Measurements from ENCODE around the gene HPCA. TPM values are rescaled to one million over a fixed set of nuclear protein-coding genes. Genes with fewer than 3 reads are reported as not detected.

The HPCA gene
- total RNA-seq, 1 experiment from 2014 or later = 1.2 TPM

GRCh38 chr1:32889731-32890278, 3.5 kb downstream of the HPCA start:
- H3K36me3 Mint-ChIP-seq (ENCODE audit: insufficient read depth in 1 of 3, low read depth in 3 of 3) = peaks cover 0 to 5% (median 0%) of the 10 kb centered on the region in 3 experiments; a peak in 1 of 7 replicates
- no peak overlapping the region for H2BK20ac ChIP-seq (ENCODE audit: low read depth, low read length, poor library complexity, severe bottlenecking)
- no peak overlapping the region for H3K4me2 ChIP-seq (ENCODE audit: insufficient read depth, insufficient read length, low read length)
- H3K79me2 ChIP-seq (ENCODE audit: insufficient read depth, low read length) = no peaks in the 10 kb centered on the region
- H4K5ac ChIP-seq (ENCODE audit: insufficient read length, low read depth, low read length) = no peak overlapping the region
- H3K27ac ChIP-seq (ENCODE audit: insufficient read length, low read depth, low read length) = no peak overlapping the region
- H3K56ac ChIP-seq (ENCODE audit: insufficient read length, low read depth, low read length) = no peak overlapping the region
- H3K14ac ChIP-seq (ENCODE audit: insufficient read depth, low read length) = no peak overlapping the region
- no peak overlapping the region for H3K9ac ChIP-seq (ENCODE audit: extremely low read depth, insufficient read length, low read length)
- no peak for DNase-seq
- peaks cover 75% of the 10 kb centered on the region for H3K27me3 Mint-ChIP-seq (ENCODE audit: low read depth)
- no peak overlapping the region for H2BK120ac ChIP-seq (ENCODE audit: low read depth, low read length, poor library complexity, severe bottlenecking)
- H3K9me3 ChIP-seq (ENCODE audit: control insufficient read depth, low read depth, low read length) = no peaks in the 10 kb centered on the region
- H2BK12ac ChIP-seq (ENCODE audit: insufficient read length, low read depth, low read length) = no peak overlapping the region
- WGBS (ENCODE audit: extremely low coverage, insufficient read length, low lambda C conversion rate) = no CpG with 5 or more reads among the region's 3 CpGs
- no peak overlapping the region for H3K4me3 Mint-ChIP-seq
- H3K18ac ChIP-seq (ENCODE audit: insufficient read length, low read depth, low read length) = no peak overlapping the region
- H4K20me1 ChIP-seq (ENCODE audit: control insufficient read depth, insufficient read depth, insufficient read length) = peaks cover 3% of the 10 kb centered on the region
- H3K23ac ChIP-seq (ENCODE audit: insufficient read length, low read depth, low read length) = no peak overlapping the region
- H3K4ac ChIP-seq (ENCODE audit: low read depth, low read length) = no peak overlapping the region
- H3K9me3 Mint-ChIP-seq = peaks cover 5 to 8% of the 10 kb centered on the region in 2 experiments; a peak in 4 of 5 replicates
- no peaks in the 10 kb centered on the region; the same call in 1 of the 2 replicates for H3K27me3 ChIP-seq (ENCODE audit: insufficient read depth, low read length)
- H3T11ph ChIP-seq (ENCODE audit: low read length) = no peak overlapping the region
- no peak overlapping the region for H2BK15ac ChIP-seq (ENCODE audit: low read depth, low read length)
- no peak overlapping the region for H3K27ac Mint-ChIP-seq
- H4K91ac ChIP-seq (ENCODE audit: insufficient read length, low read depth, low read length) = no peak overlapping the region
- no peaks in the 10 kb centered on the region for H3K23me2 ChIP-seq (ENCODE audit: insufficient read length, low read depth, low read length, poor library complexity, severe bottlenecking)
- no peaks in the 10 kb centered on the region for H3K79me1 ChIP-seq (ENCODE audit: insufficient read depth, low read depth, low read length, poor library complexity, severe bottlenecking)
- H2AFZ ChIP-seq (ENCODE audit: low read length) = no peak overlapping the region
- no peak for TF ChIP-seq CTCF (conservative IDR thresholded peaks at IDR 0.05)
- no peak overlapping the region for H4K8ac ChIP-seq (replicated peaks; ENCODE audit: insufficient read length, low read depth, low read length)
- peaks cover 2 to 22% of the 10 kb centered on the region in 2 experiments; a peak in 2 of 4 replicates for H3K4me1 Mint-ChIP-seq
- H3K4me1 ChIP-seq (ENCODE audit: insufficient read depth, low read length) = no peaks in the 10 kb centered on the region
- H2BK5ac ChIP-seq (ENCODE audit: insufficient read length, low read length) = no peak overlapping the region
- no peak overlapping the region for H2AK5ac ChIP-seq (ENCODE audit: insufficient read length, low read length)
